ENCODE results near the gene OR2V2.

The OR2V2 gene

GRCh38 chr5:181181650-181182565 lies 34.5 kb downstream of the OR2V2 start:
- no peaks in the 10 kb centered on the region for H3K27me3 ChIP-seq (ENCODE audit: control insufficient read depth in 1 of 2, insufficient read depth in 2 of 2, low read length in 2 of 2)
- no peak overlapping the region for H3K27ac ChIP-seq (ENCODE audit: low read depth, low read length)
- no peaks in the 10 kb centered on the region for H3K9me3 ChIP-seq (ENCODE audit: control insufficient read depth in 1 of 2, low read length in 2 of 2)
- no peak overlapping the region for H3K9ac ChIP-seq (ENCODE audit: low read depth in 1 of 2, low read length in 2 of 2)
- H3K4me3 ChIP-seq (ENCODE audit: low read depth in 1 of 2, low read length in 2 of 2): no peak overlapping the region
- no peaks in the 10 kb centered on the region for H3K36me3 ChIP-seq (ENCODE audit: control insufficient read depth in 1 of 2, insufficient read depth in 2 of 2, low read length in 2 of 2)
- peaks cover 0 to 4% of the 10 kb centered on the region in 2 donors for H3K4me1 ChIP-seq (ENCODE audit: control insufficient read depth in 1 of 2, insufficient read depth in 2 of 2, low read length in 2 of 2)

GRCh38 chr5:181182651-181183050 lies 35.3 kb downstream of the OR2V2 start:
- Histone ChIP-seq H3K9ac (ENCODE audit: low read depth in 1 of 2, low read length in 2 of 2) (no peak overlapping the region), H3K4me3 (ENCODE audit: low read depth in 1 of 2, low read length in 2 of 2) (no peak overlapping the region), H3K27ac (ENCODE audit: low read depth, low read length) (no peak overlapping the region)

DNA sequence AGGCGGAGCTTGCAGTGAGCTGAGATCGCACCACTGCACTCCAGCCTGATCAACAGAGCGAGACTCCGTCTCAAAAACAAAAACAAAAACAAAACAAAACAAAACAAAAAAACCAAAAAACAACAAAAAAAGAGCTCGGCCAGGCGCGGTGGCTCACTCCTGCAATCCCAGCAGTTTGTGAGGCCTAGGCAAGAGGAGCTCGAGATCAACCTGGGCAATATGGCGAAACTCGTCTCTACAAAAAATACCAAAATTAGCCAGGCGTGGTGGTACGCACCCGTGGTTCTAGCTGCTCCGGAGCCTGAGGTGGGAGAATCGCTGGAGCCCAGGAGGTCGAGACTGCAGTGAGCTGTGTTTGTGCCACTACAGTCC lies 37.4 kb downstream of the OR2V2 start:
- Histone ChIP-seq H3K27ac (ENCODE audit: low read depth, low read length) (no peak overlapping the region), H3K9me3 (ENCODE audit: control insufficient read depth in 1 of 2, low read length in 2 of 2) (no peaks in the 10 kb centered on the region), H3K36me3 (ENCODE audit: control insufficient read depth in 1 of 2, insufficient read depth in 2 of 2, low read length in 2 of 2) (no peaks in the 10 kb centered on the region), H3K4me1 (ENCODE audit: control insufficient read depth in 1 of 2, insufficient read depth in 2 of 2, low read length in 2 of 2) (peaks cover 0 to 13% of the 10 kb centered on the region in 2 donors), H3K4me3 (ENCODE audit: low read depth in 1 of 2, low read length in 2 of 2) (peak overlapping the region in 1 of 2 donors; percentile 64), H3K9ac (ENCODE audit: low read depth in 1 of 2, low read length in 2 of 2) (no peak overlapping the region), H3K27me3 (ENCODE audit: control insufficient read depth in 1 of 2, insufficient read depth in 2 of 2, low read length in 2 of 2) (no peaks in the 10 kb centered on the region)

More at GRCh38 chr5:181182651-181183050, 35.3 kb downstream of the OR2V2 start:
- no peaks in the 10 kb centered on the region for H3K27me3 ChIP-seq (ENCODE audit: control insufficient read depth in 1 of 2, insufficient read depth in 2 of 2, low read length in 2 of 2)
- H3K9me3 ChIP-seq (ENCODE audit: control insufficient read depth in 1 of 2, low read length in 2 of 2): no peaks in the 10 kb centered on the region
- H3K4me1 ChIP-seq (ENCODE audit: control insufficient read depth in 1 of 2, insufficient read depth in 2 of 2, low read length in 2 of 2): peaks cover 0 to 4% of the 10 kb centered on the region in 2 donors
- H3K36me3 ChIP-seq (ENCODE audit: control insufficient read depth in 1 of 2, insufficient read depth in 2 of 2, low read length in 2 of 2): no peaks in the 10 kb centered on the region

DNA sequence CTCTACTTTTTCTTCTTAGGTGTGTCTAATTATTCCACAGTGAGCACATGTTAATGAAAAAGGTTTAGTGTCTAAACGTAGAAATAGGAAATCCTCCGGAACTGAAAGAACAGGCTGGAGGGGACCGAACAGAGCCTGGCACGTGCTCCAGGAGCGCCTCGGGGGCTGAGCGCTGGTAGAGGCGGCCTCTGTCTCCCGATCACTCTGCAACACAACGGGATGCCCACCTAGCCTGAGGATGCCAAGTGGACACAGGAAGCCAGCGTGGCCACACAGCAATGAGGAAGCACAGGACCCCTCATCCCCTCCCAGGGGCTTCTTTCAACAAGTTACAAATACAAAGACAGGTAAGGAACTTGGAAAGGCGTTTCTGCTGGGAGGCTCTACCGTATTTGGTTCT lies 38.2 kb downstream of the OR2V2 start:
- Histone ChIP-seq H3K27ac (ENCODE audit: low read depth, low read length) (no peak overlapping the region), H3K9ac (ENCODE audit: low read depth in 1 of 2, low read length in 2 of 2) (no peak overlapping the region), H3K27me3 (ENCODE audit: control insufficient read depth in 1 of 2, insufficient read depth in 2 of 2, low read length in 2 of 2) (no peaks in the 10 kb centered on the region), H3K9me3 (ENCODE audit: control insufficient read depth in 1 of 2, low read length in 2 of 2) (no peaks in the 10 kb centered on the region), H3K4me1 (ENCODE audit: control insufficient read depth in 1 of 2, insufficient read depth in 2 of 2, low read length in 2 of 2) (peaks cover 0 to 18% of the 10 kb centered on the region in 2 donors), H3K36me3 (ENCODE audit: control insufficient read depth in 1 of 2, insufficient read depth in 2 of 2, low read length in 2 of 2) (no peaks in the 10 kb centered on the region), H3K4me3 (ENCODE audit: low read depth in 1 of 2, low read length in 2 of 2) (no peak overlapping the region)

DNA sequence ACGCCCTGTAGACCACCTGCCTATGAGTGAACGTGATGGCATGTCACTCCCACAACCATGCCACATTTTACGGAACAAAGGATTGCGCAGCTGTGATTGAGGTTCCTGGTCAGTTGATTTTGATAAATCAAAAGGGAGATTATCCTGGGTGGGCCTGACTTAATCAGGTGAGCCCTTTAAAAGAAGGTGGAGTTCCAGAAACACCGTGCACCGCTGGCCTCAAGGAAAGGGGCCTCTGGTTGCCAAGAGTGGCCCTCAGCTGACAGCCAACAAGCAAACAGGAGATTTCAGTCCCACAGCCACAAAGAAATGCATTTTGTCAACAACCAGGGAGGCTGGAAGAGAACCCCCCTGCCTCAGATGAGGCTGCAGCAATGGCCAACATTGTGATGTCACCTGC lies 38.6 kb downstream of the OR2V2 start:
- H3K27ac ChIP-seq (ENCODE audit: low read depth, low read length): no peak overlapping the region
- no peak overlapping the region for H3K4me3 ChIP-seq (ENCODE audit: low read depth in 1 of 2, low read length in 2 of 2)
- no peaks in the 10 kb centered on the region for H3K9me3 ChIP-seq (ENCODE audit: control insufficient read depth in 1 of 2, low read length in 2 of 2)
- H3K27me3 ChIP-seq (ENCODE audit: control insufficient read depth in 1 of 2, insufficient read depth in 2 of 2, low read length in 2 of 2): no peaks in the 10 kb centered on the region
- H3K9ac ChIP-seq (ENCODE audit: low read depth in 1 of 2, low read length in 2 of 2): no peak overlapping the region
- H3K36me3 ChIP-seq (ENCODE audit: control insufficient read depth in 1 of 2, insufficient read depth in 2 of 2, low read length in 2 of 2): no peaks in the 10 kb centered on the region
- H3K4me1 ChIP-seq (ENCODE audit: control insufficient read depth in 1 of 2, insufficient read depth in 2 of 2, low read length in 2 of 2): peaks cover 0 to 18% of the 10 kb centered on the region in 2 donors

- peaks cover 0 to 18% of the 10 kb centered on the region in 2 donors for H3K4me1 ChIP-seq (ENCODE audit: control insufficient read depth in 1 of 2, insufficient read depth in 2 of 2, low read length in 2 of 2)
- H3K4me3 ChIP-seq (ENCODE audit: low read depth in 1 of 2, low read length in 2 of 2): peak overlapping the region; percentile 20 to 28
Measured at GRCh38 chr5:181186986-181187499, 39.7 kb downstream of the OR2V2 start.

DNA sequence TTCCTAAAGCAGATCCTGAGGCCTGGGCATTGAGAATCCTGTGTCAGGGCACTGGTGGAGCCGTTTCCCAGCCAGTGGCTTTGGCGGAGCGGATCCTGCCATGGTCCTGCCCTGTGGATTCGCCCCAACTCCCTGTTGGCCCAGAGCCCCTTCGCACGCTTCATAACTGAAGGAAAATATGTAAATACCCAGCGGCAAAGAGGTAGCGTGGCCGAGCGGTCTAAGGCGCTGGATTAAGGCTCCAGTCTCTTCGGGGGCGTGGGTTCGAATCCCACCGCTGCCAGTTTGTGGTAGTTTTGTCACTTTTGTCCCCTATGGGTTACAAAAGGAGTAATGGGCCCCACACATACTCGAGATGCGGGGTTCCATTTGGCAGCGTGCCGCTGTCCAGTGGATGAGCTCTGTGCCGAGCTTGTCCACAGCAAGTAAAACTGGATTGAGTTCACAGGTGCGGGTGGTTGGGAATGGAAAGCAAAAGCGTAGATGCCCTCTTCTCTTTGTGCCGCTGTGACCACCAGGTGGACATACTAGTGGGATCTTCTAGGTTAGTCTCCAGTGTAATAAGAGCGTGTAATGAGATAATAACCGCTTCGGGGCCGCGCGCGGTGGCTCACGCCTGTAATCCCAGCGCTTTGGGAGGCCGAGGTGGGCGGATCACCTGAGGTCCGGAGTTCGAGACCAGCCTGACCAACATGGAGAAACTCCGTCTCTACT lies 40.3 kb downstream of the OR2V2 start:
- Histone ChIP-seq H3K9me3 (ENCODE audit: control insufficient read depth in 1 of 2, low read length in 2 of 2) (no peaks in the 10 kb centered on the region), H3K4me3 (ENCODE audit: low read depth in 1 of 2, low read length in 2 of 2) (peak overlapping the region; percentile 20 to 57), H3K4me1 (ENCODE audit: control insufficient read depth in 1 of 2, insufficient read depth in 2 of 2, low read length in 2 of 2) (peaks cover 6 to 23% of the 10 kb centered on the region in 2 donors), H3K27ac (ENCODE audit: low read depth, low read length) (no peak overlapping the region), H3K9ac (ENCODE audit: low read depth in 1 of 2, low read length in 2 of 2) (no peak overlapping the region), H3K36me3 (ENCODE audit: control insufficient read depth in 1 of 2, insufficient read depth in 2 of 2, low read length in 2 of 2) (no peaks in the 10 kb centered on the region), H3K27me3 (ENCODE audit: control insufficient read depth in 1 of 2, insufficient read depth in 2 of 2, low read length in 2 of 2) (no peaks in the 10 kb centered on the region)

More at GRCh38 chr5:181186986-181187499, 39.7 kb downstream of the OR2V2 start:
- Histone ChIP-seq H3K9me3 (ENCODE audit: control insufficient read depth in 1 of 2, low read length in 2 of 2) (no peaks in the 10 kb centered on the region), H3K27ac (ENCODE audit: low read depth, low read length) (no peak overlapping the region), H3K9ac (ENCODE audit: low read depth in 1 of 2, low read length in 2 of 2) (no peak overlapping the region), H3K27me3 (ENCODE audit: control insufficient read depth in 1 of 2, insufficient read depth in 2 of 2, low read length in 2 of 2) (no peaks in the 10 kb centered on the region), H3K36me3 (ENCODE audit: control insufficient read depth in 1 of 2, insufficient read depth in 2 of 2, low read length in 2 of 2) (no peaks in the 10 kb centered on the region)

DNA sequence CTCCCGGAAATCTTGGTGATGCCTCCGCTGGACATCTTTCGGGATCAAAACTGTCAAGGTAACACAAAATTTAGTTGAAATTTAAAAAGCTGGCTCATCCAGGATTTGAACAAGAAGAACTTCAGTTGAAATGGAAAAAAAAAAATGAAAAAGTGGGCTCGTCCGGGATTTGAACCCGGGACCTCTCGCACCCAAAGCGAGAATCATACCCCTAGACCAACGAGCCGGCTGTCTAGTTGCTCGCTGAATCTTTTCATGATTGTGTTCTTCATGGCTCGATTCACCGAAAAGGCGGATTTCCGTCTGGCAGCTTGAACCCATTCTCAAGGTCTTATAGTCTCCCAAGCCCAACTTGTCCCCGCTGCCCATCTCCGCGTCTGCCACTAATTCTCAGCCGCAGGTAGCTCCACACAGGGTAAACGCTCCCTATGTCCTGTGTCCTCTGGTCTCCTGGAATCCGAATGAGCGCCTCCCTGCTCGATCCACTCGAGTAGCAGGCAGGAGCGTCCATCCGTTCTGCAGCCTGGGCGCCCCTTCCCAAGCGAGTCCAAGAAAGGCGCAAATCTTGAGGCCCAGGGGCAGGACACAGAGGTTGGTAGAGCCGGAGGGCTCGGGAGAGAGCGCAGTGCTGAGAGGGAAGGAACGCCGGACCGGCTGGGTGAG lies 41.4 kb downstream of the OR2V2 start:
- Histone ChIP-seq H3K4me3 (ENCODE audit: low read depth in 1 of 2, low read length in 2 of 2) (peak overlapping the region; percentile 95 to 99), H3K9me3 (ENCODE audit: control insufficient read depth in 1 of 2, low read length in 2 of 2) (no peaks in the 10 kb centered on the region), H3K27me3 (ENCODE audit: control insufficient read depth in 1 of 2, insufficient read depth in 2 of 2, low read length in 2 of 2) (no peaks in the 10 kb centered on the region), H3K27ac (ENCODE audit: low read depth, low read length) (peak overlapping the region; percentile 16), H3K9ac (ENCODE audit: low read depth in 1 of 2, low read length in 2 of 2) (peak overlapping the region; percentile 73 to 91), H3K4me1 (ENCODE audit: control insufficient read depth in 1 of 2, insufficient read depth in 2 of 2, low read length in 2 of 2) (peaks cover 9 to 26% of the 10 kb centered on the region in 2 donors), H3K36me3 (ENCODE audit: control insufficient read depth in 1 of 2, insufficient read depth in 2 of 2, low read length in 2 of 2) (no peaks in the 10 kb centered on the region)

GRCh38 chr5:181189363-181189961 lies 42.1 kb downstream of the OR2V2 start:
- Histone ChIP-seq H3K36me3 (ENCODE audit: control insufficient read depth in 1 of 2, insufficient read depth in 2 of 2, low read length in 2 of 2) (no peaks in the 10 kb centered on the region), H3K4me3 (ENCODE audit: low read depth in 1 of 2, low read length in 2 of 2) (peak overlapping the region; percentile 95 to 99), H3K27me3 (ENCODE audit: control insufficient read depth in 1 of 2, insufficient read depth in 2 of 2, low read length in 2 of 2) (no peaks in the 10 kb centered on the region), H3K27ac (ENCODE audit: low read depth, low read length) (no peak overlapping the region), H3K4me1 (ENCODE audit: control insufficient read depth in 1 of 2, insufficient read depth in 2 of 2, low read length in 2 of 2) (peaks cover 9 to 23% of the 10 kb centered on the region in 2 donors), H3K9me3 (ENCODE audit: control insufficient read depth in 1 of 2, low read length in 2 of 2) (no peaks in the 10 kb centered on the region), H3K9ac (ENCODE audit: low read depth in 1 of 2, low read length in 2 of 2) (peak overlapping the region; percentile 73 to 91)

Data from duodenal mucosa (tissue), 2 donors.